ENCODE results near the gene RBBP8.

Gene RBBP8

GRCh38 chr18:23003289-23003688 is 70.2 kb downstream of the RBBP8 start:
- ATAC-seq: no peak

GRCh38 chr18:23012249-23012648 is 79.1 kb downstream of the RBBP8 start:
- ATAC-seq: no peak

- no peak for ATAC-seq
These were observed 87.6 kb downstream of the RBBP8 start for GRCh38 chr18:23020555-23021294.

- no peak for ATAC-seq
These were observed 88.5 kb downstream of the RBBP8 start for GRCh38 chr18:23021623-23022022.

GRCh38 chr18:23032030-23032582 is 99.0 kb downstream of the RBBP8 start:
- ATAC-seq: no peak

- no peak for ATAC-seq
These were observed 99.9 kb downstream of the RBBP8 start for GRCh38 chr18:23033056-23033455.

GRCh38 chr18:23036660-23037201 is 103.6 kb downstream of the RBBP8 start:
- no peak for ATAC-seq

GRCh38 chr18:23037646-23038045 is 104.5 kb downstream of the RBBP8 start:
- no peak for ATAC-seq

- no peak for ATAC-seq
These were observed 105.6 kb downstream of the RBBP8 start for GRCh38 chr18:23038712-23039111.

- ATAC-seq: no peak
These were observed 109.0 kb downstream of the RBBP8 start for GRCh38 chr18:23042133-23042532.

GRCh38 chr18:23043803-23044376 is 110.8 kb downstream of the RBBP8 start:
- no peak for ATAC-seq

GRCh38 chr18:23049698-23050373 is 116.7 kb downstream of the RBBP8 start:
- ATAC-seq: peak in 1 of 2 donors; percentile 55

GRCh38 chr18:23053776-23054457 is 120.8 kb downstream of the RBBP8 start:
- no peak for ATAC-seq

GRCh38 chr18:23054553-23054952 is 121.4 kb downstream of the RBBP8 start:
- ATAC-seq: no peak

GRCh38 chr18:23056315-23056714 is 123.2 kb downstream of the RBBP8 start:
- no peak for ATAC-seq

- ATAC-seq: no peak
These were observed 124.0 kb downstream of the RBBP8 start for GRCh38 chr18:23057096-23057495.

GRCh38 chr18:23058746-23059415 is 125.8 kb downstream of the RBBP8 start:
- no peak for ATAC-seq

- no peak for ATAC-seq
These were observed 126.7 kb downstream of the RBBP8 start for GRCh38 chr18:23059541-23060465.

GRCh38 chr18:23062011-23062410 is 128.9 kb downstream of the RBBP8 start:
- no peak for ATAC-seq

GRCh38 chr18:23063502-23063901 is 130.4 kb downstream of the RBBP8 start:
- no peak for ATAC-seq

- ATAC-seq: no peak
These were observed 132.2 kb downstream of the RBBP8 start for GRCh38 chr18:23065234-23065806.

All from activated CD4-positive, CD25-positive, alpha-beta regulatory T cell treated with anti-CD3 and anti-CD28 coated beads, Interleukin-2, amount 50 U/mL, for 24 hours (primary cell).